Stimulated activated CD8-positive, alpha-beta memory T cell treated with anti-CD3 and anti-CD28 coated beads, Interleukin-7, amount 100 ng/mL, for 1 hour (primary cell): ENCODE results near the gene USP46.

Experiments
- DNase-seq, 2 donors: peaks; one replicate each; pipeline ENCODE4 v3.0.0-alpha.2; 2020; ENCODE audit warnings: low read depth in 2 of 2

The USP46 gene

GRCh38 chr4:52576326-52576725 is 82.8 kb downstream of the USP46 start:
- no peak for DNase-seq

- no peak for DNase-seq
Measured at GRCh38 chr4:52575406-52575805, 83.7 kb downstream of the USP46 start.

GRCh38 chr4:52574036-52574435 is 85.1 kb downstream of the USP46 start:
- DNase-seq: no peak

- DNase-seq: no peak
Measured at GRCh38 chr4:52573551-52573950, 85.5 kb downstream of the USP46 start.

GRCh38 chr4:52572936-52573485 is 86.1 kb downstream of the USP46 start:
- no peak for DNase-seq

GRCh38 chr4:52568351-52568750 is 90.8 kb downstream of the USP46 start:
- no peak for DNase-seq

- no peak for DNase-seq
Measured at GRCh38 chr4:52566136-52567031, 92.7 kb downstream of the USP46 start.

- no peak for DNase-seq
Measured at GRCh38 chr4:52560844-52561280, 98.2 kb downstream of the USP46 start.

- DNase-seq: no peak
Measured at GRCh38 chr4:52555356-52555716, 103.8 kb downstream of the USP46 start.

- DNase-seq: no peak
Measured at GRCh38 chr4:52554612-52555355, 104.3 kb downstream of the USP46 start.

- no peak for DNase-seq
Measured at GRCh38 chr4:52552778-52553177, 106.3 kb downstream of the USP46 start.

- DNase-seq: no peak
Measured at GRCh38 chr4:52551487-52551886, 107.6 kb downstream of the USP46 start.

- no peak for DNase-seq
Measured at GRCh38 chr4:52550186-52550585, 108.9 kb downstream of the USP46 start.

- DNase-seq: no peak
Measured at GRCh38 chr4:52548818-52549570, 110.1 kb downstream of the USP46 start.

GRCh38 chr4:52546449-52546848 is 112.7 kb downstream of the USP46 start:
- no peak for DNase-seq

GRCh38 chr4:52545099-52546069 is 113.7 kb downstream of the USP46 start:
- DNase-seq: peak; percentile 11 to 41
